OCI-LY1 (cell line): ENCODE results near the gene RPL23.

Experiments
- EZH2 ChIP-seq: fragments of 200-600 bp; sonication (generic), shearing (Covaris generic); IDR thresholded peaks from 2 replicates; pipeline ENCODE4 v1.8.0; 2017; ENCODE audit warnings: borderline replicate concordance, mixed run types, mild to moderate bottlenecking, antibody characterized with exemption, low read length, moderate library complexity, mixed read lengths
- TF ChIP-seq, protein P1 (sequence below): fragments of 200-600 bp; sonication (generic), shearing (Covaris generic); IDR thresholded peaks from 2 replicates; pipeline ENCODE4 v1.5.1; 2017; ENCODE audit warnings: mild to moderate bottlenecking, antibody characterized with exemption, low read length, moderate library complexity, mixed read lengths

DNA sequence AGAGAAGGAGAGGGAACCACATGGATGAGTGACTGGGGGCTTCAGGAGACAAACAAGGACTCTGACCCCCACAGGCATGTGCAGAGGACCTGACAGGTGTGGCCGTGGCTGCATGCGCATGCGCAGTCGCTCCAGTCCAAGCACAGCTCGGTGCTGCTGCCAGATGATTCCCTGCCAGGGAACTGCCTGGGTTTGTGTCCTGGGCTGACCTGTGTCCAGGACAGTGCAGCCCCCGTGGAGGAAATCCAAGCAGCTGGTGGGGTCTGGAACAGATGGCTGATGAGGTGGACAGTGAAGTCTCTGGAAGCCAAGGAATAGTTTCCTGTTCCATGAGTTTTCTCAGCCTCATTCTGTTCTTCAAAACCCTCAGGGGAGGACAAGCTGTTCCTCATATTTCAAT, 43.7 kb upstream of the RPL23 start:
- TF ChIP-seq, protein P1, sequence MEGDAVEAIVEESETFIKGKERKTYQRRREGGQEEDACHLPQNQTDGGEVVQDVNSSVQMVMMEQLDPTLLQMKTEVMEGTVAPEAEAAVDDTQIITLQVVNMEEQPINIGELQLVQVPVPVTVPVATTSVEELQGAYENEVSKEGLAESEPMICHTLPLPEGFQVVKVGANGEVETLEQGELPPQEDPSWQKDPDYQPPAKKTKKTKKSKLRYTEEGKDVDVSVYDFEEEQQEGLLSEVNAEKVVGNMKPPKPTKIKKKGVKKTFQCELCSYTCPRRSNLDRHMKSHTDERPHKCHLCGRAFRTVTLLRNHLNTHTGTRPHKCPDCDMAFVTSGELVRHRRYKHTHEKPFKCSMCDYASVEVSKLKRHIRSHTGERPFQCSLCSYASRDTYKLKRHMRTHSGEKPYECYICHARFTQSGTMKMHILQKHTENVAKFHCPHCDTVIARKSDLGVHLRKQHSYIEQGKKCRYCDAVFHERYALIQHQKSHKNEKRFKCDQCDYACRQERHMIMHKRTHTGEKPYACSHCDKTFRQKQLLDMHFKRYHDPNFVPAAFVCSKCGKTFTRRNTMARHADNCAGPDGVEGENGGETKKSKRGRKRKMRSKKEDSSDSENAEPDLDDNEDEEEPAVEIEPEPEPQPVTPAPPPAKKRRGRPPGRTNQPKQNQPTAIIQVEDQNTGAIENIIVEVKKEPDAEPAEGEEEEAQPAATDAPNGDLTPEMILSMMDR, result no peak
- no peak for TF ChIP-seq EZH2
